ENCODE results near the gene FMR1.

The FMR1 gene

GRCh38 chrX:147916375-147916968 is 4.8 kb downstream of the FMR1 start:
- no peak for DNase-seq (ENCODE audit: low spot score)

GRCh38 chrX:147917700-147918695 is 6.3 kb downstream of the FMR1 start:
- DNase-seq (ENCODE audit: low spot score), result peak; percentile 6

- no peak for DNase-seq (ENCODE audit: low spot score)
Measured at GRCh38 chrX:147920161-147920666, 8.5 kb downstream of the FMR1 start.

- DNase-seq (ENCODE audit: low spot score), result no peak
Measured at GRCh38 chrX:147923605-147924004, 11.9 kb downstream of the FMR1 start.

GRCh38 chrX:147927256-147927655 is 15.5 kb downstream of the FMR1 start:
- no peak for DNase-seq (ENCODE audit: low spot score)

- no peak for DNase-seq (ENCODE audit: low spot score)
Measured at GRCh38 chrX:147933815-147934214, 22.1 kb downstream of the FMR1 start.

- no peak for DNase-seq (ENCODE audit: low spot score)
Measured at GRCh38 chrX:147935156-147935758, 23.5 kb downstream of the FMR1 start.

- no peak for DNase-seq (ENCODE audit: low spot score)
Measured at GRCh38 chrX:147945286-147945685, 33.6 kb downstream of the FMR1 start.

GRCh38 chrX:147948531-147948930 is 36.8 kb downstream of the FMR1 start:
- DNase-seq (ENCODE audit: low spot score), result no peak

GRCh38 chrX:147950352-147950751 is 38.6 kb downstream of the FMR1 start:
- DNase-seq (ENCODE audit: low spot score), result no peak

GRCh38 chrX:147953976-147954375 is 42.3 kb downstream of the FMR1 start:
- DNase-seq (ENCODE audit: low spot score), result no peak

- DNase-seq (ENCODE audit: low spot score), result no peak
Measured at GRCh38 chrX:147957291-147957690, 45.6 kb downstream of the FMR1 start.

GRCh38 chrX:147958291-147958690 is 46.6 kb downstream of the FMR1 start:
- DNase-seq (ENCODE audit: low spot score), result no peak

- DNase-seq (ENCODE audit: low spot score), result no peak
Measured at GRCh38 chrX:147960722-147961121, 49.0 kb downstream of the FMR1 start.

GRCh38 chrX:147962476-147962875 is 50.8 kb downstream of the FMR1 start:
- no peak for DNase-seq (ENCODE audit: low spot score)

GRCh38 chrX:147978931-147979330 is 67.2 kb downstream of the FMR1 start:
- DNase-seq (ENCODE audit: low spot score), result no peak

GRCh38 chrX:147981038-147981752 is 69.5 kb downstream of the FMR1 start, which contains the start of gene FMR1NB:
Gene FMR1NB (plus strand): TSS chrX:147981337. CDS start chrX:147981403, 66 bp downstream.
- DNase-seq (ENCODE audit: low spot score), result no peak

Data from kidney capillary endothelial cell (primary cell).